DMS153 (cell line): ENCODE results near the gene FCRL3.
"Not testable (repeated sequence)": the region's sequence is repeated elsewhere in the genome, so short reads cannot be mapped to it uniquely, and the experiment has no call there.

Source experiments
- DNase-seq: peaks from one replicate; lab custom pipeline; 2025; lab: John Stamatoyannopoulos, UW

Gene FCRL3

GRCh38 chr1:157700732-157701131 lies at the start of gene FCRL3:
FCRL3 (minus strand) TSS chr1:157700769; CDS start chr1:157700489, 280 bp downstream.
- DNase-seq, result no peak

GRCh38 chr1:157748262-157748817 lies 47.8 kb upstream of the FCRL3 start:
- no peak for DNase-seq

- no peak for DNase-seq
These were observed 38.8 kb upstream of the FCRL3 start for GRCh38 chr1:157739229-157739901.

- not testable (repeated sequence) for DNase-seq
These were observed 35.4 kb upstream of the FCRL3 start for GRCh38 chr1:157735991-157736390.

- no peak for DNase-seq
These were observed 33.8 kb upstream of the FCRL3 start for GRCh38 chr1:157734321-157734720.

GRCh38 chr1:157732755-157733154 lies 32.2 kb upstream of the FCRL3 start:
- no peak for DNase-seq

- DNase-seq, result no peak
These were observed 24.6 kb upstream of the FCRL3 start for GRCh38 chr1:157725221-157725577.

- DNase-seq, result no peak
These were observed 24.1 kb upstream of the FCRL3 start for GRCh38 chr1:157724537-157725220.

GRCh38 chr1:157723157-157723556 lies 22.6 kb upstream of the FCRL3 start:
- no peak for DNase-seq

GRCh38 chr1:157721985-157722384 lies 21.4 kb upstream of the FCRL3 start:
- DNase-seq, result no peak

GRCh38 chr1:157715736-157716135 lies 15.2 kb upstream of the FCRL3 start:
- DNase-seq, result no peak

GRCh38 chr1:157711802-157712201 lies 11.2 kb upstream of the FCRL3 start:
- DNase-seq, result no peak

GRCh38 chr1:157704878-157705277 lies 4.3 kb upstream of the FCRL3 start:
- no peak for DNase-seq

- no peak for DNase-seq
These were observed 3.4 kb upstream of the FCRL3 start for GRCh38 chr1:157703981-157704380.

- no peak for DNase-seq
These were observed 1.8 kb upstream of the FCRL3 start for GRCh38 chr1:157702308-157702825.

- DNase-seq, result no peak
These were observed 264 bp downstream of the FCRL3 start for GRCh38 chr1:157700305-157700704.

- no peak for DNase-seq
These were observed 2.6 kb downstream of the FCRL3 start for GRCh38 chr1:157697781-157698569.

- no peak for DNase-seq
These were observed 3.5 kb downstream of the FCRL3 start for GRCh38 chr1:157696966-157697628.

- DNase-seq, result no peak
These were observed 5.2 kb downstream of the FCRL3 start for GRCh38 chr1:157695417-157695816.

GRCh38 chr1:157691285-157691920 lies 9.2 kb downstream of the FCRL3 start:
- DNase-seq, result peak; percentile 13

- no peak for DNase-seq
These were observed 17.7 kb downstream of the FCRL3 start for GRCh38 chr1:157682710-157683437.
